ENCODE measurements around the gene FAM217A.

The FAM217A gene

DNA sequence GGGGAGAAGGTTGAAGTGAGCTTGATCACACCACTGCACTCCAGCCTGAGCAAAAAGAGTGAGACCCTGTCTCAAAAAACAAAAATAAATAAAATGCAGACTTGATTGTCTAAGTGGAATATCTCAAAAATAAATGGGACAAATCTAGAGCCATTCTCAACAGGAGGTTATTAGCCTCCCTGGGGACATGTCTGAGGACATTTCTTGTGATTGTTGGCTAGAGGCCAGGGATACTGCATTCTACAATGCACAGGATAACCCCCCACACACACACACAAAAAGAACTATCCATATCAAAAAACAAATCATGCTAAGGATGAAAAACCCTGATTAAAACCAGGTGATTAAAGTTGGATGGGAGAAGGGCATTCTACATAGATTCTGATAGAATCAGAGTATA is 37.5 kb downstream of the FAM217A start:
- DNase-seq (ENCODE audit: low read depth), result peak; percentile 29
- TF ChIP-seq, protein P1, sequence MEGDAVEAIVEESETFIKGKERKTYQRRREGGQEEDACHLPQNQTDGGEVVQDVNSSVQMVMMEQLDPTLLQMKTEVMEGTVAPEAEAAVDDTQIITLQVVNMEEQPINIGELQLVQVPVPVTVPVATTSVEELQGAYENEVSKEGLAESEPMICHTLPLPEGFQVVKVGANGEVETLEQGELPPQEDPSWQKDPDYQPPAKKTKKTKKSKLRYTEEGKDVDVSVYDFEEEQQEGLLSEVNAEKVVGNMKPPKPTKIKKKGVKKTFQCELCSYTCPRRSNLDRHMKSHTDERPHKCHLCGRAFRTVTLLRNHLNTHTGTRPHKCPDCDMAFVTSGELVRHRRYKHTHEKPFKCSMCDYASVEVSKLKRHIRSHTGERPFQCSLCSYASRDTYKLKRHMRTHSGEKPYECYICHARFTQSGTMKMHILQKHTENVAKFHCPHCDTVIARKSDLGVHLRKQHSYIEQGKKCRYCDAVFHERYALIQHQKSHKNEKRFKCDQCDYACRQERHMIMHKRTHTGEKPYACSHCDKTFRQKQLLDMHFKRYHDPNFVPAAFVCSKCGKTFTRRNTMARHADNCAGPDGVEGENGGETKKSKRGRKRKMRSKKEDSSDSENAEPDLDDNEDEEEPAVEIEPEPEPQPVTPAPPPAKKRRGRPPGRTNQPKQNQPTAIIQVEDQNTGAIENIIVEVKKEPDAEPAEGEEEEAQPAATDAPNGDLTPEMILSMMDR (IDR thresholded peaks at IDR 0.05; ENCODE audit: low read length, missing control alignments), result no peak
- no peak overlapping the region for H3K4me3 ChIP-seq (replicated peaks; ENCODE audit: low read depth, low read length)

DNA sequence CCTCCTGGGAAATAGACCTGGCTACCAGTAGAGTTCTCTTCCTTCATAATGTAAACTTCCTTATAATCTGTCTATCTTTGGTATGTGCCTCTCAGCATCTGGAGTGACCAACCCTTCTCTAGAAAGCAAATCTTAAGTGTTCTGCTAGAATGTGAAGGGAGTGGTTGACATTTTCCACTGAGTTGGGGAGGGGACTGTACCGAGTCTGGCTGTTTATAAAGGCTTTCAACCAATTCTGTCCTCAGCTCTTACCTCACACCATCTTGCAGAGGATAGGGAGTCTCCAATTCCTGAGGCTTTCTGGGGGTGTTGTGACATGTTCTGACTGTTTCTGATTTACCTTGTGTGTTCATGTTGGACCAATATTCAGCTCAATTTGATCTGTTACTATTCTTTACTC is 39.6 kb downstream of the FAM217A start:
- TF ChIP-seq, protein P1 (IDR thresholded peaks at IDR 0.05; ENCODE audit: low read length, missing control alignments), result no peak
- H3K4me3 ChIP-seq (replicated peaks; ENCODE audit: low read depth, low read length), result no peak overlapping the region
- no peak for DNase-seq (ENCODE audit: low read depth)

DNA sequence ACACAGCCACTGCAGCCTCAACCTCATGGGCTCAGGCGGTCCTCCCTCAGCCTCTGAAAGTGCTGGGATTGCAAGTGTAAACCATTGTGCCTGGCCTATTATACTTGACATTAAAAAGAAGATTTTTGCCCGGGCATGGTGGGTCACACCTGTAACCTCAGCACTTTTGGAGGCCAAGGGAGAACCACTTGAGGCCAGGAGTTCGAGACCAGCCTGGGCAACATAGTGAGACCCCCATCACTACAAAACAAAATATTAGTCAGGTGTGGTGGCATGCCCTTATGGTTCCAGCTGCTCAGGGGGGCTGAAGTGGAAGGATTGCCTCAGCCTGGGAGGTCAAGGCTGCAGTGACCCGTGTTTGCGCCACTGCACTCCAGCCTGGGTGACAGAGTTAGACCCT is 42.4 kb downstream of the FAM217A start:
- TF ChIP-seq, protein P1 (IDR thresholded peaks at IDR 0.05; ENCODE audit: low read length, missing control alignments), result no peak

DNA sequence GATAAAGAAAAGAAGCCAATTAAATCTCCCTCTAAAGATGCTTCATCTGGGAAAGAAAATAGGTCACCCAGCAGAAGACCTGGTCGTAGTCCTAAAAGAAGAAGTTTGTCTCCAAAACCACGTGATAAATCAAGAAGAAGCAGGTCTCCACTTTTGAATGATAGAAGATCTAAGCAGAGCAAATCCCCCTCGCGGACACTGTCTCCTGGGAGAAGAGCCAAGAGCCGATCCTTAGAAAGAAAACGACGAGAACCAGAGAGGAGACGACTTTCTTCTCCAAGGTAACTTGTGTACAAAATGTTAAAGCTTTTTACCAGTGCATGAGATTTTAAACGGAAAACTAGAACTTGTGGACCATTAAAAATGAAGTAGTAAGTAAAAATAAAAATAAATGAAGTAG is 46.5 kb downstream of the FAM217A start:
- DNase-seq (ENCODE audit: low read depth), result no peak
- TF ChIP-seq, protein P1 (IDR thresholded peaks at IDR 0.05; ENCODE audit: low read length, missing control alignments), result no peak
- no peak overlapping the region for H3K4me3 ChIP-seq (replicated peaks; ENCODE audit: low read depth, low read length)

More for the DNA sequence above, 42.4 kb downstream of the FAM217A start:
- H3K4me3 ChIP-seq (replicated peaks; ENCODE audit: low read depth, low read length), result no peak overlapping the region
- no peak for DNase-seq (ENCODE audit: low read depth)

DNA sequence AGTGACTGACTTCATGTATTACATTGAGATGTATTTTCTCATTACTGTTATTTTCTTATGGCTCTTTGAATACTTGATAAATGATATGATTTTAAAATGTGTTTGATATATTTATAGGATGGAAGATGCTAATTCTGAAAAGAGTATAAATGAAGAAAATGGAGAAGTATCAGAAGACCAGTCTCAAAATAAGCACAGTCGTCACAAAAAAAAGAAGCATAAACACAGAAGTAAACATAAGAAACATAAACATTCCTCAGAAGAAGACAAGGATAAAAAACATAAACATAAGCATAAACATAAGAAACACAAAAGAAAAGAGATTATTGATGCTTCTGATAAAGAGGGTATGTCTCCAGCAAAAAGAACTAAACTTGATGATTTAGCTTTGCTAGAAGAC is 47.5 kb downstream of the FAM217A start:
- TF ChIP-seq, protein P1 (IDR thresholded peaks at IDR 0.05; ENCODE audit: low read length, missing control alignments), result no peak
- DNase-seq (ENCODE audit: low read depth), result no peak
- no peak overlapping the region for H3K4me3 ChIP-seq (replicated peaks; ENCODE audit: low read depth, low read length)

DNA sequence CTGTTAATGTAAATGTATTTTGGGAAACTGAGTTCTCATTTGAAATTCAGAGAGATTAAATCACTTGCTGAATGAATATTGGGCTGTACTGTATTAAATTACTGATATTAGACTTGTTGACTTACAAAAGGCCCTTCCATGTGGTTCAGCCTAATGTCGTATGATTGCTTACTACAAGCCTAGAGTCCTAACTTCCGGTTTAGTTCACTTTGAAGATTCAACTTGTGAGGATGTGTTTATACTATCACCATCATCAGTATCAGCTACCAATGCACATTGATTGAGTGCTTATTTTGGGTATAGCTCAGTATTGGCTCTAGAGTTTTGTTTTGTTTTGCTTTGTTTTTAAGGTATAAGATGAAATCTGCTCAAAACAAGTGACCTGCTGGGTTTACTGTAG is 48.3 kb downstream of the FAM217A start:
- H3K4me3 ChIP-seq (replicated peaks; ENCODE audit: low read depth, low read length), result no peak overlapping the region
- TF ChIP-seq, protein P1 (IDR thresholded peaks at IDR 0.05; ENCODE audit: low read length, missing control alignments), result no peak
- DNase-seq (ENCODE audit: low read depth), result no peak

DNA sequence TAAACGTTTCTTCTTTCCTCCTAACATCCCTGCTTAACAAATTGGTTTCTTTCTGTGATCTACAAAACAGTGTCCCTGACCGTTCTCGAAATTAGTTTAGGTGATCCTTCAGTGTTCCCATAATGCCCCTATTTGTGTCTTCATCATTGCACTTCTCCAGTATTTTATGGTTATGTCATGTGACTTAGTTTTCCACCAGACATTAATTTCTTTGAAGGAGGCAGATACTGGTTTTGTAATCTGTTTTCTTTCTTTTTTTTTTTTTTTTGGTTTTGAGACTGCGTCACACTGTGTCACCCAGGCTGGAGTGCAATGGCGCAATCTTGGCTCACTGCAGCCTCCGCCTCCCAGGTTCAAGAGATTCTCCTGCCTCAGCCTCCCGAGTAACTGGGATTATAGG is 49.2 kb downstream of the FAM217A start:
- no peak for DNase-seq (ENCODE audit: low read depth)
- no peak overlapping the region for H3K4me3 ChIP-seq (replicated peaks; ENCODE audit: low read depth, low read length)
- TF ChIP-seq, protein P1 (IDR thresholded peaks at IDR 0.05; ENCODE audit: low read length, missing control alignments), result no peak

Measured in fibroblast of pulmonary artery (primary cell).